Hepatic stellate cell (primary cell): Measurements from ENCODE around the gene SEMA6C.
"Not testable (repeated sequence)": the region's sequence is repeated elsewhere in the genome, so short reads cannot be mapped to it uniquely, and the experiment has no call there.

Source experiments
- DNase-seq: peaks from one replicate; pipeline ENCODE4 v3.0.0; 2011; ENCODE audit warnings: low spot score

Gene SEMA6C

DNA sequence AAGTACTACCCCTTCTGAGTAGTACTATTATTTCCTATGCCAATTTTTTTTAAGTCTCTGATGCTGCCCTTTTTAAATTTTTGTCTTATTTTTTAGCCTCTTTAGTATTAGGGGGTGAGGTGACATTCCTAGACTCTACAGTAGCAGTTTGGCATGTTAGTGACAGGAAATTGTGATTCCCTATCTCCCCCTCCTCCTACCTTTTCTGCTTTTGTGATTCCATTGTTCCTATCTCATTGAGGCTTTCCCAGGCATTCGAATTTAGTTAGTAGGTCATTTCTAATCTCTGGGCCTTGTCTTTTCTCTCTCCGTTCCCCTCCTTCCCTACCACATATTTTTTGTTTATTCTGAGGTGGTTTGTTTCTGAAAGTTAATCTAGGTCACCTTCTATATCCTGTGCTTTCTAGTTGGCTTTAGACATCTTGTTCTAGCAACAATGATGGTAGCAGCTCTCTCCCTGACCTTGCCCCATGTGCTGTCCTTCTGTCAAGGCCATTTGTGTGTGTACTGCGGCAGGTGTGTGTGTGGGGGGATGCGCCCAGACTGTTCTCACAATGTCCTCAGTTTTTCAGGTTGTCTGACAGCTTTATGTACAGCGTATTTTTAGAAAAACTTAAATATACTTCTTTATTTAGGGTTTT, 21.5 kb downstream of the SEMA6C start:
- no peak for DNase-seq

DNA sequence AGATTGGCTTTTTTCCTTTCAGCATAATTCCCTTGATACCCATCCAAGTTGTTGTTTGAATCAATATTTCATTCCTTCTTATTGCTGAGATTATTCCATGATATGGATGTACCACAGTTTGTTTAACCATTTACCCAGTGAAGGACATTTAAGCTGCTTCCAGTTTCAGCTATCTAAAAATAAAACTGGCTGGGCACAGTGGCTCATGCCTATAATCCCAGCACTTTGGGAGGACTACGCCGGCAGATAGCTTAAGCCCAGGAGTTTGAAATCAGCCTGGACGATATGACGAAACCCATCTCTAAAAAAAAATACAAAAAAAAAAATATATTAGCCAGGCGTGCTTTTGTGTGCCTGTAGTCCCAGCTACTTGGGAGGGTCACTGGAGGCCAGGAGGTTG, 32.6 kb downstream of the SEMA6C start:
- no peak for DNase-seq

DNA sequence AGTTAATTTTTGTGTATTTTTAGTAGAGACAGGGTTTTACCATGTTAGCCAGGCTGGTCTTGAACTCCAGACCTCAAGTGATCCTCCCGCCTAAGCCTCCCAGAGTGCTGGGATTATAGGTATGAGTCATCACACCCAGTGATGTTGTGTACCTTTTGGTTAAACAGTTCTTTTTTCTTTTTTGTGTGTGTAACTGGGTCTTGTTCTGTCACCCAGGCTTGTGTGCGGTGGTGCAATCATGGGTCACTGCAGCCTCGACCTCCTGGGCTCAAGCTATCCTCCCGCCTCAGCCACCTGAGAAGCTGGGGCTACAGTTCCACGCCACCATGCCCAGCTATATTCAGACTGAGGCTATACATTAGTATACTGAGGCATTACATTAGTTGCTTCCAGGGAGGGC, 38.1 kb downstream of the SEMA6C start:
- DNase-seq: no peak

DNA sequence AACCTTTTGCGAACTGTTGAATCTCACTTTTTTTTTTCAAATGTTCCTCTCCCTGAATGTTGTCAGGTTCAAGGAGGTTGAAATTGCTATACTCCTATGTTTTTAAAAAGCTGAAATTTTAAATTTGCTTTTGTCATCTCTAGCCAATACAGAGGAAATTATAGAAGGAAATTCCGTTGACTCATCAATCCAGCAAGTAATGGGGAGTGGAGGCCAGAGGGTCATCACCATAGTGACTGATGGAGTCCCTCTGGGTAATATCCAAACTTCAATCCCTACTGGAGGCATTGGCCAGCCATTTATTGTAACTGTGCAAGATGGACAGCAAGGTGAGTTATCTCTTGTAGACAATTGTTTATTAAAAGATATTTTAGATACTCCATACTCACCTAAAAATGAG, 39.5 kb downstream of the SEMA6C start:
- peak; percentile 44 for DNase-seq

DNA sequence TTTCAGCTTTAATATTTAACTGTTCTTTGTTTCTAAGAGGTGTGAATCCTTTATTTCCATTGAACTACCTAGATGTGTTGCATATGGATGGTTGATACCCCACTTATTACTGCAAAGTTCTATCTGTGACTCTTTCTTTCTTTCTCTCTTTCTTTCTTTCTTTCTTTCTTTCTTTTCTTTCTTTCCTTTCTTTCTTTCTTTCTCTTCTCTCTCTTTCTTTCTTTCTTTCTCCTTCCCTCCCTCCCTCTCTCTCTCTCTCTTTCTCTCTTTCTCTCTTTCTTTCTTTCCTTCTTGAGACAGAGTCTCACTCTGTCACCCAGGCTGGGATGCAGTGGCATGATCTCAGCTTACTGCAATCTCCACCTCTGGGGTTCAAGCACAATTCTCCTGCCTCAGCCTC, 41.8 kb downstream of the SEMA6C start:
- no peak for DNase-seq

DNA sequence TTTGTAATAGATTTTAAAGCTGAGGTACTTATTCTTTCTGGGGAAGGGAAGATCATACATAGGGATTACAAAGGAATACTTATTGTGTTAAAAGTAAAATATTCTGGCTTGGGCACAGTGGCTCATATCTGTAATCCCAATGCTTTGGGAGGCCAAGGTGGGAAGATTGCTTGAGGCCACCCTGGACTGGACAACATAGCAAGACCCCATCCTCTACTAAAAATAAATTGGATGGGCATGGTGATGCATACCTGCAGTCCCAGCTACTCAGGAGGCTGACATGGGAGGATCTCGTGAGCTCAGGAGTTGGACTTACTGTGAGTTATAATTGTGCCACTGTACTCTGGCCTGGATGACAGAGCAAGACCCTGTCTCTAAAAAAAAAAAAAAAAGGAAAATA, 48.3 kb downstream of the SEMA6C start:
- no peak for DNase-seq

DNA sequence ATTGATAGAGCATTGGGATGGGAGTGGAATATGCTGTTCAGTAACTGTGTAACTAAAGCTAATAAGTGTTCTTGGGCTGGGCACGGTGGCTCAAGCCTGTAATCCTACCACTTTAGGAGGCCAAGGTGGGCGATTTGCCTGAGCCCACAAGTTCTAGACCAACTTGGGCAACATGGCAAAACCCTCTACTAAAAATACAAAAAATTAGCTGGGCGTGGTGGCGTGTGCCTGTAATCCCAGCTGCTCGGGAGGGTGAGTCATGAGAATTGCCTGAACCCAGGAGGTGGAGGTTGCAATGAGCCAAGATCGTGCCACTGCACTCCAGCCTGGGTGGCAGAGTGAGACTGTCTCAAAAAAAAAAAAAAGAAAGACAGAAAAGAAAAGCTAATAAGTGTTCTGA, 49.0 kb downstream of the SEMA6C start:
- DNase-seq: not testable (repeated sequence)

DNA sequence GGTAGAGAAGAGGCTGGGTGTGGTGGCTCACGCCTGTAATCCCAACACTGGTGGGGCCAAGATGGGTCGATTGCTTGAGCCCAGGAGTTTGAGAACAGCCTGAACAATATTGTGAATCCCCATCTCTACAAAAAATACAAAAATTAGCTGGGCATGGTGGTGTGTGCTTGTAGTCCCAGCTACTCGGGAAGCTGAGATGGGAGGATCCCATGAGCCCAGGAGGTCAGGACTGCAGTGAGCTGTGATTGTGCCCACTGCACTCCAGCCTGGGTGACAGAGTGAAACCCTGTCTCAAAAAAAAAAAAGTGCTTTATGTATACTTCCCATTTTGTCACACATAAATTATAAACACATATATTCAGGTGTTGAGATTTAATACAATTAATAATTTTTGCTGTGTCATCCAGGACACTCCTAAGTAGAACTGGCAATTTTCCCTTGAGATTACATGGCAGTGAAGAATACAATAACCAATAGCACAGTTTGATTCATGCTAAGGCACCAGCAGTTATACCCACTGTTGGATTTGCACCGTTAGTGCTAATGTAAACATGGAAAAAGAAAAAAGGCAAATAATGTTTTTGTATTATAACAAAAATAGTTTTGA, 60.4 kb downstream of the SEMA6C start:
- DNase-seq: no peak
